Amygdala (tissue), 56 donors: Measurements from ENCODE around the gene FBXW2.

ENCODE experiments used
- DNase-seq, 56 donors: peaks; one replicate each; lab custom pipeline; 2025; lab: John Stamatoyannopoulos, UW

Gene FBXW2

GRCh38 chr9:120780367-120780766 lies 12.8 kb downstream of the FBXW2 start:
- no peak for DNase-seq

GRCh38 chr9:120779227-120779626 lies 14.0 kb downstream of the FBXW2 start:
- no peak for DNase-seq

GRCh38 chr9:120778758-120779157 lies 14.5 kb downstream of the FBXW2 start:
- no peak for DNase-seq

GRCh38 chr9:120777229-120777628 lies 16.0 kb downstream of the FBXW2 start:
- DNase-seq, result no peak

GRCh38 chr9:120776788-120777187 lies 16.4 kb downstream of the FBXW2 start:
- DNase-seq, result no peak

- no peak for DNase-seq
Measured at GRCh38 chr9:120775859-120776258, 17.4 kb downstream of the FBXW2 start.

GRCh38 chr9:120774719-120775118 lies 18.5 kb downstream of the FBXW2 start:
- no peak for DNase-seq

GRCh38 chr9:120773256-120773655 lies 20.0 kb downstream of the FBXW2 start:
- no peak for DNase-seq

GRCh38 chr9:120770931-120771330 lies 22.3 kb downstream of the FBXW2 start:
- DNase-seq, result no peak

- DNase-seq, result no peak
Measured at GRCh38 chr9:120768886-120769285, 24.3 kb downstream of the FBXW2 start.

GRCh38 chr9:120768247-120768646 lies 25.0 kb downstream of the FBXW2 start:
- DNase-seq, result no peak

GRCh38 chr9:120767451-120767850 lies 25.8 kb downstream of the FBXW2 start:
- DNase-seq, result no peak

GRCh38 chr9:120765910-120766425 lies 27.2 kb downstream of the FBXW2 start:
- DNase-seq, result no peak

- no peak for DNase-seq
Measured at GRCh38 chr9:120764476-120764875, 28.7 kb downstream of the FBXW2 start.

GRCh38 chr9:120761006-120761405 lies 32.2 kb downstream of the FBXW2 start:
- DNase-seq, result no peak

GRCh38 chr9:120759755-120760400 lies 33.3 kb downstream of the FBXW2 start:
- no peak for DNase-seq

GRCh38 chr9:120758544-120758943 lies 34.7 kb downstream of the FBXW2 start:
- no peak for DNase-seq

- no peak for DNase-seq
Measured at GRCh38 chr9:120757026-120757913, 35.9 kb downstream of the FBXW2 start.

- no peak for DNase-seq
Measured at GRCh38 chr9:120756531-120756930, 36.7 kb downstream of the FBXW2 start.

GRCh38 chr9:120755810-120756434 lies 37.3 kb downstream of the FBXW2 start:
- peak in 31 of 56 donors; percentile 1 to 78 (median 21) for DNase-seq

- DNase-seq, result no peak
Measured at GRCh38 chr9:120755044-120755443, 38.2 kb downstream of the FBXW2 start.
